GM18870 (cell line): ENCODE data around the gene CD79B.

Experiments used
- ATAC-seq: cut with Tn5 transposase; IDR thresholded peaks from one replicate; pipeline ENCODE4 v1.9.1; 2021; ENCODE audit warnings: moderate library complexity; ENCODE audit not compliant: unreplicated experiment

CD79B gene

GRCh38 chr17:63954402-63955063 lies 22.4 kb upstream of the CD79B start:
- ATAC-seq, result no peak

GRCh38 chr17:63950940-63951907 lies 19.1 kb upstream of the CD79B start:
- ATAC-seq, result no peak

GRCh38 chr17:63949576-63950250 lies 17.6 kb upstream of the CD79B start:
- no peak for ATAC-seq

GRCh38 chr17:63948521-63948920 lies 16.4 kb upstream of the CD79B start:
- ATAC-seq, result no peak

GRCh38 chr17:63947711-63948330 lies 15.7 kb upstream of the CD79B start:
- ATAC-seq, result no peak

- no peak for ATAC-seq
Measured at GRCh38 chr17:63946440-63947363, 14.6 kb upstream of the CD79B start.

- no peak for ATAC-seq
Measured at GRCh38 chr17:63945784-63946439, 13.8 kb upstream of the CD79B start.

- no peak for ATAC-seq
Measured at GRCh38 chr17:63944736-63945499, 12.8 kb upstream of the CD79B start.

- ATAC-seq, result no peak
Measured at GRCh38 chr17:63943745-63944144, 11.6 kb upstream of the CD79B start.

GRCh38 chr17:63942309-63942985 lies 10.3 kb upstream of the CD79B start:
- ATAC-seq, result no peak

- no peak for ATAC-seq
Measured at GRCh38 chr17:63941751-63942150, 9.6 kb upstream of the CD79B start.

- ATAC-seq, result no peak
Measured at GRCh38 chr17:63941162-63941561, 9.0 kb upstream of the CD79B start.

- ATAC-seq, result no peak
Measured at GRCh38 chr17:63940584-63940983, 8.5 kb upstream of the CD79B start.

- ATAC-seq, result no peak
Measured at GRCh38 chr17:63939884-63940283, 7.8 kb upstream of the CD79B start.

- no peak for ATAC-seq
Measured at GRCh38 chr17:63939401-63939800, 7.3 kb upstream of the CD79B start.

GRCh38 chr17:63937920-63938319 lies 5.8 kb upstream of the CD79B start:
- no peak for ATAC-seq

- no peak for ATAC-seq
Measured at GRCh38 chr17:63937319-63937718, 5.2 kb upstream of the CD79B start.
